ENCODE results near the gene SLC5A7. TPM values are rescaled to one million over a fixed set of nuclear protein-coding genes. Genes with fewer than 3 reads are reported as not detected.

The SLC5A7 gene
- total and polyA plus RNA-seq, 2 of the 13 experiments (the other 11 are each of a cell fraction or from before 2014, with no cell fraction given): not detected

GRCh38 chr2:108022628-108023027, 36.3 kb downstream of the SLC5A7 start (continued):
- TF ChIP-seq ZNF350 (CRISPR knock-in tag; IDR thresholded peaks at IDR 0.05; ENCODE audit: borderline replicate concordance, low read depth) (no peak), EED (CRISPR knock-in tag; IDR thresholded peaks at IDR 0.05) (no peak), ZBTB40 (IDR thresholded peaks at IDR 0.05) (no peak), ZBTB40 (CRISPR knock-in tag; IDR thresholded peaks at IDR 0.05) (no peak)

- Histone ChIP-seq H3K9ac (ENCODE audit: insufficient read depth, low read depth, low read length) (no peak overlapping the region), H3K79me2 (ENCODE audit: insufficient read depth, low read length) (no peaks in the 10 kb centered on the region), H3K4me1 (ENCODE audit: insufficient read depth, low read length) (no peaks in the 10 kb centered on the region), H3K4me3 (replicated peaks in 1 of 3; ENCODE audit: insufficient read depth in 1 of 3, low read depth in 2 of 3, low read length in 3 of 3) (no peak overlapping the region), H3K4me2 (ENCODE audit: low read depth, low read length) (no peak overlapping the region), H2AFZ (ENCODE audit: low read length) (no peak overlapping the region), H3K27ac (ENCODE audit: extremely low read length, insufficient read depth, low read length) (no peak overlapping the region), H3K36me3 (replicated peaks in 1 of 2; ENCODE audit: control insufficient read depth in 1 of 2, insufficient read depth in 2 of 2, low read length in 2 of 2) (no peaks in the 10 kb centered on the region), H4K20me1 (ENCODE audit: insufficient read depth, low read length) (no peaks in the 10 kb centered on the region), H3K27me3 (ENCODE audit: control insufficient read depth in 1 of 2, insufficient read depth in 2 of 2, low read length in 2 of 2) (no peaks in the 10 kb centered on the region), H3K9me3 (ENCODE audit: low read length) (no peaks in the 10 kb centered on the region)
- POLR2A ChIA-PET: no interaction called here
- TF ChIP-seq GABPB1 (CRISPR knock-in tag; IDR thresholded peaks at IDR 0.05) (no peak), ZFP36L2 (CRISPR knock-in tag; IDR thresholded peaks at IDR 0.05) (no peak), CREB1 (IDR thresholded peaks at IDR 0.05) (no peak), CREB1 (CRISPR knock-in tag; IDR thresholded peaks at IDR 0.05) (no peak), GLI4 (CRISPR knock-in tag; IDR thresholded peaks at IDR 0.05; ENCODE audit: borderline replicate concordance) (no peak), ZBTB14 (CRISPR knock-in tag; IDR thresholded peaks at IDR 0.05) (no peak), ZNF383 (CRISPR knock-in tag; IDR thresholded peaks at IDR 0.05; ENCODE audit: borderline replicate concordance) (no peak)
- ATAC-seq (no peak), FAIRE-seq (no peak), DNase-seq (ENCODE audit: low spot score) (no peak)
- BruUV-seq (replicated peaks): no TSS peak
- in situ Hi-C loops (cut with HindIII; ENCODE audit: extremely low pct_ligation_motif_present, low pct_unique_long_range_greater_than_20kb): no loop called here
- CTCF ChIA-PET (ENCODE audit: low intra/inter-chr PET ratio, low total read pairs): no interaction called here
- WGBS (ENCODE audit: low lambda C conversion rate): 24% methylated on average over 4 of the region's 4 CpGs
- intact Hi-C loops (cut with micrococcal nuclease; ENCODE audit: unreplicated experiment): no loop called here
Measured at GRCh38 chr2:108023776-108024175, 37.5 kb downstream of the SLC5A7 start.
